Measurements from ENCODE around the gene GPR22.

GPR22 gene

DNA sequence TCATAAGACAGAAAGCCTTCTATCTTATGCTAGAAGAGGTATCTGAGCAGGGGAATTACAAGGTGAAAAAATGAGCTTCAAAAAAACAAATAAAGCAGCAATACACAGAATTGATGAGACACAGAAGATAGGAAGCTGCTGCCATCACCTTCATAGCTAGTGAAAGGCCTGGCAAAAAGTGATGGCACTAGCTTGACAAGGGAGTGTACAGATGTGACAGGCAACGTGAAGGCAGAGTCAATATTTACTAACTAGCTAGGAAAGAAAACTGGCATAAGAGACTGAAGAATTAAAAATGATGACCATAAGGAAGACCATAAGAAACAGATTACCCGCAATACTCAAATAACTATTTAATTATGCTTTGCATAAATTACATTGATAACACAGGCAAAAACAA lies 9.4 kb downstream of the GPR22 start:
- no peak for DNase-seq
- in situ Hi-C loops (cut with HindIII; ENCODE audit: low pct_ligation_motif_present, low sequenced_read_pairs) = no loop called here
- H3K4me3 ChIP-seq (ENCODE audit: low read depth, low read length) = no peak overlapping the region

DNA sequence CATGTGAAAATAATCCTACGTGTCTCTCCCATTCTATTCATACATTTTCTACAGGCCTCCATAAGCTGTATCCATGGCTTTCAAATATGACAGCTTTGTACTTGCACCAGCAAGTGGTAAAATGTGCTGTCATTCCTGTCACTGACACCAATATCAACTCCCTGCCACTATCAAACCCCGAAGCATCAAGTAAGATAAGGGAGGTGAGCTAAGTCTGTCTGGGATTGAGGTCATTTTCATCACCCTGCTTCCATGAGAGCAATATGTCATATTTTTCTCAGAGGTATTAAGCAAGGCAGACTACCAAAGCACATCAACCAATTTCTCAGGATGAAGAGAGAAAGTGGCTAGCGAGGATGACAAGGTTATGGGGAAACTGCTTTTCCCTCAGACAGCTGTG lies 11.1 kb downstream of the GPR22 start:
- no peak overlapping the region for H3K27ac ChIP-seq
- in situ Hi-C loops (cut with HindIII; ENCODE audit: low pct_ligation_motif_present, low sequenced_read_pairs) = no loop called here

More for the DNA sequence above, 9.4 kb downstream of the GPR22 start:
- no peak overlapping the region for H3K27ac ChIP-seq
- TF ChIP-seq, protein P1, sequence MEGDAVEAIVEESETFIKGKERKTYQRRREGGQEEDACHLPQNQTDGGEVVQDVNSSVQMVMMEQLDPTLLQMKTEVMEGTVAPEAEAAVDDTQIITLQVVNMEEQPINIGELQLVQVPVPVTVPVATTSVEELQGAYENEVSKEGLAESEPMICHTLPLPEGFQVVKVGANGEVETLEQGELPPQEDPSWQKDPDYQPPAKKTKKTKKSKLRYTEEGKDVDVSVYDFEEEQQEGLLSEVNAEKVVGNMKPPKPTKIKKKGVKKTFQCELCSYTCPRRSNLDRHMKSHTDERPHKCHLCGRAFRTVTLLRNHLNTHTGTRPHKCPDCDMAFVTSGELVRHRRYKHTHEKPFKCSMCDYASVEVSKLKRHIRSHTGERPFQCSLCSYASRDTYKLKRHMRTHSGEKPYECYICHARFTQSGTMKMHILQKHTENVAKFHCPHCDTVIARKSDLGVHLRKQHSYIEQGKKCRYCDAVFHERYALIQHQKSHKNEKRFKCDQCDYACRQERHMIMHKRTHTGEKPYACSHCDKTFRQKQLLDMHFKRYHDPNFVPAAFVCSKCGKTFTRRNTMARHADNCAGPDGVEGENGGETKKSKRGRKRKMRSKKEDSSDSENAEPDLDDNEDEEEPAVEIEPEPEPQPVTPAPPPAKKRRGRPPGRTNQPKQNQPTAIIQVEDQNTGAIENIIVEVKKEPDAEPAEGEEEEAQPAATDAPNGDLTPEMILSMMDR (IDR thresholded peaks at IDR 0.05; ENCODE audit: low read depth, low read length, missing control alignments) = no peak
- H3K27me3 ChIP-seq (replicated peaks) = no peaks in the 10 kb centered on the region
- H3K36me3 ChIP-seq (replicated peaks) = no peaks in the 10 kb centered on the region

DNA sequence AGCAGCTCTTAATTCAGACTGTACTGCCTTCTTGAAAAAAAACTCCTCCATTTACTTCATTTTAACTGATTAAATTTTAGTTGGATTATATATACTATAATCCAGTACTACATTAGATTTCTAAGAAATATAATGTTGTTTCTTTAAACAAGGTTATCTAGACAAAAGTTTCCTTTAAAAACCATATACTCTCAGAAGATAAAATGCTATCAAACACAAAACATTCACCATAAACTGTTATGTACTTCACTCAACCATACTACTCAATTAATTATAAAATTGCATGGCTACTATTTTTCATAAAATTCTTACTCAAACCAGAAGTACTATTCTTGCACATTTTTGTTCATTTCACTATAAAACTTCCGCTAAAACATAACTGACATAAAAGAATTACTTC lies 12.7 kb downstream of the GPR22 start:
- no peak for DNase-seq
- TF ChIP-seq, protein P1 (IDR thresholded peaks at IDR 0.05; ENCODE audit: low read depth, low read length, missing control alignments) = no peak
- Histone ChIP-seq H3K27me3 (replicated peaks) (no peaks in the 10 kb centered on the region), H3K36me3 (replicated peaks) (no peaks in the 10 kb centered on the region), H3K4me3 (ENCODE audit: low read depth, low read length) (no peak overlapping the region), H3K27ac (no peak overlapping the region)
- in situ Hi-C loops (cut with HindIII; ENCODE audit: low pct_ligation_motif_present, low sequenced_read_pairs) = no loop called here

More for the DNA sequence above, 11.1 kb downstream of the GPR22 start:
- DNase-seq = no peak
- Histone ChIP-seq H3K4me3 (ENCODE audit: low read depth, low read length) (no peak overlapping the region), H3K36me3 (replicated peaks) (no peaks in the 10 kb centered on the region), H3K27me3 (replicated peaks) (no peaks in the 10 kb centered on the region)
- TF ChIP-seq, protein P1 (IDR thresholded peaks at IDR 0.05; ENCODE audit: low read depth, low read length, missing control alignments) = no peak

DNA sequence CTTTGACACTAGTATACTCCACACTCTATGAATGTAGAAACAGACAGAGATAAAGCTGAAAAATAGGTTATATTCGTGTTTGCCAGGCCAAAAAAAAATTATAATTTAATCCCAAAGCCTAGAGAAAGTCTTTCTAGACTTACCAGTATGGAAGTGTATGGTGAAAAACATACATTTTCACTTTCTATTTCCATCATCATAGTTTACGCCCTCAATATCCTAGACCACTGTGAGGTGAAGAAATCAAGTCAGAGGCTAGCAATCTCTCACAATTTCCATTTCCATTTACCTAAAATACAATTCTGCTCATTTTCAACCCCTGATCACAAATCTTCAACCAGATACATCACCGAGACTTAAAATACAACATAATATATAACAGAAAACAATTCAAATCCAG lies 16.2 kb downstream of the GPR22 start:
- DNase-seq = no peak
- H3K4me3 ChIP-seq (ENCODE audit: low read depth, low read length) = no peak overlapping the region
- H3K27me3 ChIP-seq (replicated peaks) = no peaks in the 10 kb centered on the region
- no peak overlapping the region for H3K27ac ChIP-seq
- no peaks in the 10 kb centered on the region for H3K36me3 ChIP-seq (replicated peaks)
- in situ Hi-C loops (cut with HindIII; ENCODE audit: low pct_ligation_motif_present, low sequenced_read_pairs) = no loop called here
- TF ChIP-seq, protein P1 (IDR thresholded peaks at IDR 0.05; ENCODE audit: low read depth, low read length, missing control alignments) = no peak

DNA sequence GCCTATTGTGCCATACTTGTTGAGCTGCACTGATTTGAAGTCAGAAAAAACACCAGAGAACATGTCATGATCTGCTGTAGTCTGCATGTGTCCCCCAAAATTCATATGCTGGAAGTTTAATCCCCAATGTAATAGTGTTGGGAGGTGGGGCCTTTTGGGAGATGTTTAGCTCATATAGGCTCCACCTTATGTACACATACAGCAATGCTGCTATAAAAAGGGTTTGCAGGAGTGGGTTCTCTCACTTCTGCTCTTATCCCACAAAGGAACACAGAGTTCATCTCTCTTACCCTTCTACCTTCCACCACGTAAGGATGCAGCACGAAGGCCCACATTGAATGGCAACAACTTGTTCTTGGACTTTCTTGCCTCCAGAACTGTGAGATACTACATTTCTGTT lies 23.0 kb downstream of the GPR22 start:
- H3K36me3 ChIP-seq (replicated peaks) = no peaks in the 10 kb centered on the region

DNA sequence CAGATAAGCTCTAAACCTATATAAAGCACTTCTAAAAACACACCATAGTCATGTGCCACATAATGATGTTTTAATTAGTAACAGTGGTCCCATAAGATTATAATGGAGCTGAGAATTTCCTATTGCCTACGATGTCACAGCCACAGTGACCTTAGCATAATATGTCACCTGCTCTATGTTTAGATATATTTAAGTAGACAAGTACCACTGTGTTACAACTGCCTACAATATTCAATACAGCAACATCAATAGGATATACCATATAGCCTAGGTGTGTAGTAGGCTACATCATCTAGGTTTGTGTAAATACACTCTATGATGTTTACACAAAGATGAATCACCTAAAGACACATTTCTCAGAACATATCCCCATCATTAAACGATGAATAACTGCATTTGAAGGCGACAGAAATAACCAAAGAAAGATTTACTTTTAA lies 24.5 kb downstream of the GPR22 start:
- H3K27me3 ChIP-seq (replicated peaks) = no peaks in the 10 kb centered on the region
- in situ Hi-C loops (cut with HindIII; ENCODE audit: low pct_ligation_motif_present, low sequenced_read_pairs) = no loop called here
- H3K36me3 ChIP-seq (replicated peaks) = no peaks in the 10 kb centered on the region
- H3K4me3 ChIP-seq (ENCODE audit: low read depth, low read length) = no peak overlapping the region
- TF ChIP-seq, protein P1 (IDR thresholded peaks at IDR 0.05; ENCODE audit: low read depth, low read length, missing control alignments) = no peak
- H3K27ac ChIP-seq = no peak overlapping the region
- DNase-seq = no peak

More for the DNA sequence above, 23.0 kb downstream of the GPR22 start:
- in situ Hi-C loops (cut with HindIII; ENCODE audit: low pct_ligation_motif_present, low sequenced_read_pairs) = no loop called here
- TF ChIP-seq, protein P1 (IDR thresholded peaks at IDR 0.05; ENCODE audit: low read depth, low read length, missing control alignments) = no peak
- H3K27ac ChIP-seq = no peak overlapping the region
- H3K4me3 ChIP-seq (ENCODE audit: low read depth, low read length) = no peak overlapping the region
- DNase-seq = no peak
- H3K27me3 ChIP-seq (replicated peaks) = no peaks in the 10 kb centered on the region
